ENCODE measurements around the gene CFAP20DC.
"Not testable (repeated sequence)": the region's sequence is repeated elsewhere in the genome, so short reads cannot be mapped to it uniquely, and the experiment has no call there.

Gene CFAP20DC

DNA sequence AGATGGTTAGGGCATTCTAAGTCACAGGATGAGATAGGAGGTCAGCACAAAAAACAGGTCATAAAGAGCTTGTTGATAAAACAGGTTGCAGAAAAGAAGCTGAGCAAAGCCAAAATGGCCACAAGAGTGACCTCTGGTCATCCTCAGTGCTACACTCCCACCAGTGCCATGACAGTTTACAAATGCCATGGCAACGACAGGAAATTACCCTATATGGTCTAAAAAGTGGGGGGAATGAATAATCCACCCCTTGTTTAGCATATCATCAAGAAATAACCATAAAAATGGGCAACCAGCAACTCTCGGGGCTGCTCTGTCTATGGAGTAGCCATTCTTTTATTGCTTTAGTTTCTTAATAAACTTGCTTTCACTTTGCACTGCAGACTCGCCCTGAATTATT lies 353.0 kb downstream of the CFAP20DC start:
- DNase-seq (ENCODE audit: low read depth in 2 of 2): not testable (repeated sequence)

DNA sequence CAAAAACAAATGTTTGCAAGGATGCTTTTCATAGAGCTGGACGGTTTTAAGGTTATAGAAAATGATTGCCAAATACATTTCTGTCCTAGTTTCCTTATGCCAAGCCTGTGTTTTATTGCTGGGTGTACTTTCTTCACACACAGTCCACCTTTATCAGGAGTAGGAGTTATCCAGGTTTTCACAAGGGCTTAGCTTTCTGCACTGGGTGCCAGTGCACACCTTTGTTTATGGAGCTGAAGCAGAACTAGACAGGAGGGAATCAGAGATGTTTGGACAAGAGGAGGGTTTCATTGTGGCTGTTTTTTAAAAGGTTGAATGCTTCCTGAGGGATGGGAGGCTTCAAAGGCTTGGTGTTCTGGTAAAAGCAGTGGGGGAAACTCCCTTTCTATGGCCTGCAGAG lies 353.7 kb downstream of the CFAP20DC start:
- no peak for DNase-seq (ENCODE audit: low read depth in 2 of 2)

DNA sequence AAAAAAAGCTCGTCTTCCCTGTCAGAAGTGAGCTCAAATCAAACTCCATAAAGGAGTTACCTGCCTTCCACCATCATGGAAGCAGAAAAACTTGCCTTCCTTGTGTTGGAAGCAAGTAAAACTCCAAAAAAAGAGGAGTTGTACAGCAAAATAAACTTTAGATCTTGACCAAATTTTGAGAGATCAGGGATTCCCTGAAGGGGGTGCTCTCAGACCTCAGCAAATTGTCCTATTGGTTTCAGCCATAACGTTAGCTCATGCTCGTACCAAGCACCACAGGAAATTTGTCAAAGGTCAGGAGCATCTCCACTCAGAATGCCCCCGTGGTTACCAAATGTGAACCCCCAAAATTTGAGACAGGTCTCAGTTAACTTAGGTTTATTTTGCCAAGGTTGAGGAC lies 354.5 kb downstream of the CFAP20DC start:
- DNase-seq (ENCODE audit: low read depth in 2 of 2): not testable (repeated sequence)

DNA sequence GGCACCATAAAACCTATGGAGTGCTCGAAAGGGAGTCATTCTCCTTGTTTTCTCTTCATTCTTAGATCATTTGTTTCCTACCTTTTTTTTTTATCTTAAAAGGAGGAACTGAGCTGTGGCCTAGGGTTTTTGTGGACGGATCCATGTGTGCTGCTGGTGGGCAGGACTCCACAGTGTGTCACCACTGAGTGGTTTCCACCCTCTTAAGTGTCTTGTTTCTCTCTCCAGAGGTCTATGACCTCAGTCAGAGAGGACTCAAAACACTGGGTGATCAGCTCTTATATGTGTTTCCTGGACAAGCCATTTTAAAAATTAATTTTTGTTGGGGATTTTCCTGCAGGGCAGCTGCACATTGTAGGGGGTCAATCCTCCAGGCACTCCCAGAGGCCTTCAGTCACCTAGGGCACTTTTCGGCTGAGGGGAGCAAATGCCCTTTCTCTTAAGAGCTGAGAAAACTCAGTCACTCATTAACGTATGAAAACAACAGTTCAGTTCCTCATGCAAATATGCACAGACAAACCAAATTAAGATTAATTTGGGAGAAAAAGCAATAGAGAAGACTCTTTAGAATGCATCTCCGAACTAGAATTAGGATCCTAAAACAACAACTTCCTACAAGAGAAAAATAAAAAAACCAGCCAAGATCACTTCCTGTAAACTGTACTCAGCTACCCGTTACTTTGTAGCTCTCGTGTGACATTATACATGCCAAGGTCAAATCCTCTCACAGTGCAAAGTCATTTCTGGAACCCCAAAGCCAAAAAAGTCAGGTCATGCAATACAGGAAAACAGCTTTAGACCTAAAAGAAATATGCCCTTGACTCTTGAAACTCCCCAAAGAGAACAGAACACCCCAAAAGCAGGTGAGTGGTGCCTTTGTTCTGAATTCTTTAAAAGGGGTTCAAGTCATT lies 355.6 kb downstream of the CFAP20DC start:
- no peak for DNase-seq (ENCODE audit: low read depth in 2 of 2)

DNA sequence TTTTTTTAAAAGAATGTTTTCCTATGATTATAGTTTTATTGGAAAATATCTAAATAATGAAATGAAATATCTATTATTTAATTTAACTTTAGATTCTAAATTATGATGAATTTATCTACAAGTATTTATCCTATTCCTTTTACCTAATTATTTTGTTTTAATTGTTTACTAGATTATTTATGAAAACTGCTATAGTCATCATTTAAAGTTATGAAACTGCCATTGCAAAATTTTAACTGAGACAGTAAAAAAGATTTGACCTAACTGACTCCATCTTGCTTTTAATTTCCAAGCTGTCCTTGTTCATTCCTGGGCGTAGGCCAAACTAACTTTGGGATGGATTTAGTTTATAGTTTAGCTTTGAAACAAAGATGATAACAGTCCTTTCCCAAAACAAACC lies 357.3 kb downstream of the CFAP20DC start:
- DNase-seq (ENCODE audit: low read depth in 2 of 2): no peak

All from stimulated activated CD8-positive, alpha-beta memory T cell treated with anti-CD3 and anti-CD28 coated beads, Interleukin-2, amount 100 ng/mL, for 48 hours (primary cell).